Mesenteric fat pad (tissue), 1 donor: ENCODE data around the gene MAPK12. TPM values are rescaled to one million over a fixed set of nuclear protein-coding genes. Genes with fewer than 3 reads are reported as not detected.

Experiments used
- DNase-seq: peaks from one replicate; pipeline ENCODE4 v3.0.0-alpha.2; 2020; ENCODE audit warnings: low spot score
- total RNA-seq: library from RNA; stranded (reverse); fragmentation: NEBNext Ultra II Directional; extraction: Animal tissue kit (Norgen Biotek cat#: 25700); gene quantifications from one replicate; pipeline ENCODE4 v1.2.1, GENCODE V29; 2021
- donor health status: DM: yes; HTN: yes; CAD: no.

MAPK12 gene
- total RNA-seq, 1 donor from 2014 or later, result 20.0 TPM

DNA sequence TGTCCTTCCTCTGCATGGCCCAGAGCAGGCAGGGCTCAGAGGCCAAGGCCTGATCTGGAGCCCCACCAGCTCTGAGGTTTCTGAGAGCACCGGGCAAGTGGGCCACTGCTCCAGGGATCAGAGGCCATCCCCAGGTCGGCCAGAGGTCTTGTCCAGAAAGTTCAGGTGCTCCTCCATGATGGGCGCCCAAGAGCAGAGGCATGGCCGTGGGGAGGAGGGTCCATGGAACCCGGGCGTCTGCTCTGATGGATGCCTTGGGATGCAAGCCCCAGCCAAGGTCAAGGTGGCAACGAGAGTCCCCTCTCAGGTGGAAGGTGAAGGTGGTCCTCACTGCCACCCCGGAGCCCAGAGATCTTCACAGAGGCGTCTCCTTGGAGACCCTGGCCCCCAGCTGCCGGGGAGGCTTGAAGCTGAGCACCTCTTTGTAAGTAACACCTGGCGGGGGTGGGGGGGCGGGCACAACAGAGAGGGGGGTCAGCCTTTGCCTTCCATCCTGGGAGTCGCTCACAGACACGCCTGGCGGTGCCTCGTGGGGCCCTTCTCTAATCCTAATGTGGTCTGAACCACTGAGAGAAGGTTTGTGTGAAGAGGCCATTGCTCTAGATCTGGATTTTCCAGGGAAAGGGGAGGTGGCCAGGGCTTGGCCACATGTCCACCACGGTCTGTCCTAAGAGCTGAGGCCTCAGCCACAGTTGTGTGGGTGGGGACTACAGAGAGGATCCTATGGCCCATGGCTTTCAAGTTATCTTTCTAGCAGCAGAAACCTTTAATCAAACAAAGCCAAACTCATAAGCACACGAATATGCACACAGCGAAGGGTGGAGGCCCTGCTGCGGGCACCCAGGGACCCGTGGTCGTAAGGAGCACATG, 8.2 kb downstream of the MAPK12 start:
- no peak for DNase-seq

GRCh38 chr22:50252082-50253045, 9.1 kb downstream of the MAPK12 start:
- no peak for DNase-seq

DNA sequence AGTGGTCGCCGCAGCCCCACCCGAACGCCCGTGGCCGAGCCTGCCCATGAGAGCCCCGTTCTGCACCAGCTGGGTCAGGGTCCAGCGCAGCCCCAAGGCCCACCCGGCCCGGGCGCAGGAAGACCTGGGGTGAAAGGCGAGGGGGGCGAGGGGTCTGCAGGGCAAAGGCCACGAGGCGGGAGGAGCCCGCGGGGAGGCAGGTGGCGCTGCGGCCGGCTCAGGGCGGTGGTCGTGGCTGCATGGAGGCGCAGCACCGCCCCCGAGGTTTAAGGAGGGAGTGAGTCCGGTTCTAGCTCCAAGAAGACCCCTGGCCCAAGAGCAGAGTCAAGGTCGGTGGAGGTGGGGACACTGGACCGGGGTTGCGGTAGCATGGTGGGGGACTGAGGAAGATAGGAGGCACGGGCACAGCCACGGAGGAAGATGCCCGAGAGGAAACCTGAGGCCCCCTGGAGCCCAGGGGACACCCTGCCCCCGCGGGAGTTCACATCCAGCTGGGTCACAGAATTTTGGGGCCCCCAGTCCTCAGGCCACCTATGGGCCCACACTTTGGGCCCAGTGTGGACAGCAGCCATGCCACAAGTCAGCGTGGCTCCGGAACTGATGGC, 9.9 kb downstream of the MAPK12 start:
- no peak for DNase-seq

GRCh38 chr22:50250555-50251476, 10.7 kb downstream of the MAPK12 start, which contains the start of gene HDAC10:
Gene HDAC10, minus strand, starts transcription at chr22:50251265. Its CDS starts 233 bp downstream, at chr22:50251032.
- peak; percentile 96 for DNase-seq

DNA sequence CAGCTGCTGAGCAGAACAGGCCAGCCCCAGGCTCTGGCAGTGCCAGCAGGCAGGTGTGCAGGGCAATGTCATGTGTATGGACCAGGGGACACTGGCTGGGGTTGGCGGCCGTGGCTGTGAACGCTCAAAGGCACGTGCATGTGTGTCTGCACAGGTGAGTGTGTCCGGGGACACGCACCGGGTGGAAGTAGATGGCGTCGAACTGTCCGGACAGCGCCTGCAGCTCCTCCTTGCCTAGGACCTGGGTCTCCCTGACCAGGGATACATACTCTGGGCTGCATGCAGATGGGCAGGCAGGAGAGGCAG, 11.3 kb downstream of the MAPK12 start:
- no peak for DNase-seq

DNA sequence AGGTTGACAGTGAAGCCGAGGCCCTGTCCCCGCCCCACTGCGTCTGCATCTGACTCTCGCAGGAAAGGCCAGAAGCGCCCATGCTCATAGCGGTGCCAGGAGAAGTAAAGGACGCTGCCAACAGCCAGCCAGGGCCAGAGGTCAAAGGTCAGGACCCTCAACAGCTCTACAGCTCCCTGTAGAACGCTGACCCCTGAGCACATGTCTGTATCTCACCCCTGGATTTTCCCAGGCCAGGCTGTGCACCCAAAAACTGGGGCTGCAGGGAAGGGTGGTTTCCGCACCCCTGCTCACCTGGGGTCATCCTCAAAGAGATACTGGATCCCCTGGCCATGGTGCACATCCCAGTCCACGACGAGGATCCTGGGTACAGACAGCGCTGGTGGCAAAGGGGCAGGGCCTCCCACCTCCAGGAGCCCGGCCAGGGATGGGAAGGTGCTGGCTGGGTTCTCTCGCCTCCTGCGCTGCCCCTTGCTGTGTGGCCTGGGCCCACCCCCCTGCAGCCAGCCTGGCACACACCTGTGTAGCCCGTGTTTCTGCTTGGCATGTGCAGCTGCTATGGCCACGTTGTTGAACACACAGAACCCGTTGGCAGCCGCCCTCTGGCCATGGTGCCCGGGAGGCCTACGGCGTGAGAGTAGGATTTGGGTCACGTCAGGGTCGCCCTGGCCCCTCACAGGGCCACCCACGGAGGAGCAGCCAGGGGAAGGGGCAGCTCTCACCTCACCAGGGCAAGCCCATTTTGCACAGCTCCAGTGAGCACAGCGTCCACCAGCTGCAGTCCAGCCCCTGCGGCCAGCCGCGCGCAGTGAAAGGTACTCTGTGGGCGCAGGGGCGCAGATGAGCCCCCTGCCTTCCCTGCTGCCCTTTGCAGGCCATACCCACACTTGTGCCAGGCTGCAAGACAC, 11.9 kb downstream of the MAPK12 start:
- no peak for DNase-seq

- no peak for DNase-seq
These were observed 13.0 kb downstream of the MAPK12 start for GRCh38 chr22:50248196-50249081.

- DNase-seq, result no peak
These were observed 13.7 kb downstream of the MAPK12 start for GRCh38 chr22:50247748-50248147.

- DNase-seq, result no peak
These were observed 15.0 kb downstream of the MAPK12 start for GRCh38 chr22:50246242-50247175.

DNA sequence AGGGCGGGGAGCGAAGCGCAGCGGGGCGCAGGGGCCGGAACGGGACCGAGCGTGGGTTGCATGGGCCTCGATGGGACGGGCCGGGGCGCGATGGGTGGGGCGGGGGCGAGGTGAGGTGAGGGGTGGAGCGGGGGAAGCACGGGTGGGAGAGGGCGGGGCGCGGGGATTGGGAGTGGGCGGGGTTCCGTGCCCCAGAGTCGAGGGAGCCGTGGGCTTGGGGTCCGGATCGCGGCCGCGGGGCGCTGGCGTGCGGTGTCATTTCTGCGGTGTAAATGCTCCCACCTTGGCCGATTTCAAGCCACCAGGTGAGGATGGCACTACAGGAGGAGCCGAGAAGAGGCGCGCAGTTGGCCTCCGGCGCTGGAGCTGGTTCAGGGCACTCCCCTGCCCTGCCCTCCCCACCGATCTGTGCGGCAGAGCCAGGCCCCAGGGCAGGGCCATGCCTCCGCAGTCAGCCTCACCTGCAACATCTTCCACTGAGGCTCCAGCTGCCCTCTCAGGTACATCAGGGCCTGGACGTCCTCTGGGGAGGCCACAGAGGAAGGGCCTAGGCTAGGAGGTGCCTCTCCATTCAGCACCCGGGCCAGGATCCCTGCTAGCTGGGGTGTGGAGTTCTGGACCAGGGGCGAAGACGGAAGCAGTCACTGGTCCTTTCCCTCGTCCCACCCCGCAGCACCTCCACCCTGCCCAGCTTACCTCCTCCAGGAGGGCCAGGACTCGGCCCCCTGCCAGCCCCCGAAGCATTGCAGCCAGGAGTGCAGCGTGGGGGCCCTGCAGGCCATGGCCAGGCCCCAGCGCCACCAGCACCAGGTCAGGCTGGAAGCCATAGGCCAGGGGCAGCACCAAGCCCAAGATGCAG, 16.0 kb downstream of the MAPK12 start:
- DNase-seq, result no peak

- peak; percentile 98 for DNase-seq
These were observed 16.9 kb downstream of the MAPK12 start, which contains the start of gene TUBGCP6 for GRCh38 chr22:50244420-50245213. Gene TUBGCP6, minus strand, starts transcription at chr22:50245023. Its CDS starts 564 bp downstream, at chr22:50244459.

DNA sequence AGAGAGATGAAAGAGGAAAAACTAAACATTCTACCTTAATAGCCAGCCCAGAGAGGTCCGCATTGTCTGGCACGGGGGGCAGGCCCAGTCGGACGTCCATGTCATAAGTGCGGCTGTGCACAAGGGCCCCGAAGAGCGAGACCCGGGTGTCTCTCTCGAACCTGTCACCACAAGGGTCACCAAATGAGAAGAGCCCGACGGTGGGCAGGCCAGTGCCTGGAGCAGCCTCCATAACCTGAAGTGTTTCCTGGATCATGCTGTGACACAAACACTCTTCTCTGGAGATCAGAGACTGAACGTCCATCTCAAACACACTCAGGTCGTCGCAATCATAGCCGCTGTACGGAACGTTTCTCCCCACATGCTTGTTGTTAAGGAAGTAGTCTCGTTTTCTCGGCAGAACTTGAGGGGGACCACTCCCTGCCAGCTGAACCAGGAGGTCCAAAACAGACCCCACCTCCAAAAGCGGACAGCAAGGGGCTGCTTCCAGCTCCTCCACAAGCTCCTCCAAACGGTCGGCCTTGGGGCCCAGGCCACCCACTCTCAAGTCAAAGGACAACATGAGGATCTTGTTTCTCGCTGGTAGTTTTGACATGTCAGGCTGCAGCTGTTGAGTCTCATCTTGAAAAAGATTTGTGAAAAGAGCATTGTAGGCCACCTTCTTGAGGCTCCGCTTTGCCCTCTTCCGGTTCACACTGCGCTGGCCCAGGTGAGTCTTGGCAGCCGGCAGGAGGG, 17.6 kb downstream of the MAPK12 start:
- DNase-seq, result no peak

DNA sequence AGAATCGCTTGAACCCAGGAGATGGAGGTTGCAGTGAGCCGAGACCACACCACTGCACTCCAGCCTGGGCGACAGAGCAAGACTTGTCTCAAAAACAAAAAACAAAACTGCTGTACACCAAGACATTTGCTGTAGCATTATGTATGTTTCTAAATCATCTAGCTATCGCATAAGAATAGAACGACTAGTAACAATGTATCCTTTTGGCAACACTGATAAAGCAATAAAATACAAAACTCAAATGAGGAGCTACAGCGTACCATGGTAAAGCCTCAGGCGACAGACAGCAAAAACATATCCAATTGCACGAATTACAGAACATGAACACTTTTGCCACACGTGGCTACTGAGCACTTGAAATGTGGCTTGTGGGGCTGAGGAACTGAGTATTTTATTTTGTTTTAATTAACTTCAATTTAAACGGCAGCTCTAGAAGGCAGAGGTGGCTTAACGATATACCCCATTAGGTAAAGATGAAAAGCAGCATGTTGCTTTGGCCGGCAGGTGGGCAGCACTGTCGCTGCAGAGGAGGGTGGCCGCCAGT, 19.0 kb downstream of the MAPK12 start:
- no peak for DNase-seq

GRCh38 chr22:50238755-50239154, 22.7 kb downstream of the MAPK12 start:
- no peak for DNase-seq
